GM18502 (cell line): Measurements from ENCODE around the gene AIRE.
"Not testable (repeated sequence)": the region's sequence is repeated elsewhere in the genome, so short reads cannot be mapped to it uniquely, and the experiment has no call there.

Experiments
- ATAC-seq: cut with Tn5 transposase; IDR thresholded peaks from one replicate; pipeline ENCODE4 v1.9.1; 2021; ENCODE audit warnings: mild to moderate bottlenecking; ENCODE audit not compliant: unreplicated experiment, poor library complexity

AIRE gene

GRCh38 chr21:44265734-44266270, 19.9 kb upstream of the AIRE start:
- ATAC-seq, result no peak

- ATAC-seq, result no peak
Observed at GRCh38 chr21:44267655-44268142, 18.0 kb upstream of the AIRE start.

DNA sequence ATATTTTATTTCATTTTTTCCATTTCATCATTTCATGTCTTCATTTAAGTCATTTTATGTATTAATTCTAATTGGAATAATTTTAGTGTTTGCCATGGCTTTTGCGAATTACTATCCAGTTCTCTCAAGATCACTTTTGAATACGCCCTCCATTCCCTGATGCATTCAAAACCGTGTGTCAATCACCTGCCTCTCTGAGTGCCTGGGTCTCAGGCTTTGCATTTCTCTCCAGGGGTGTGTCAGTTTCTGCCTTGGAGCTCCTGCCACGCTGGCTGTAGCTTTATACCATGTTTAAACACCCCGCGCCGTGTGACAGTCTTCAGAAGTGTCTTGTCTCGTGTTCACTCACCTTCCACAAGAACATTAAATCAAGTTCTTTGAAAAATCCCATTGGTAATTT, 16.6 kb upstream of the AIRE start:
- ATAC-seq, result no peak

DNA sequence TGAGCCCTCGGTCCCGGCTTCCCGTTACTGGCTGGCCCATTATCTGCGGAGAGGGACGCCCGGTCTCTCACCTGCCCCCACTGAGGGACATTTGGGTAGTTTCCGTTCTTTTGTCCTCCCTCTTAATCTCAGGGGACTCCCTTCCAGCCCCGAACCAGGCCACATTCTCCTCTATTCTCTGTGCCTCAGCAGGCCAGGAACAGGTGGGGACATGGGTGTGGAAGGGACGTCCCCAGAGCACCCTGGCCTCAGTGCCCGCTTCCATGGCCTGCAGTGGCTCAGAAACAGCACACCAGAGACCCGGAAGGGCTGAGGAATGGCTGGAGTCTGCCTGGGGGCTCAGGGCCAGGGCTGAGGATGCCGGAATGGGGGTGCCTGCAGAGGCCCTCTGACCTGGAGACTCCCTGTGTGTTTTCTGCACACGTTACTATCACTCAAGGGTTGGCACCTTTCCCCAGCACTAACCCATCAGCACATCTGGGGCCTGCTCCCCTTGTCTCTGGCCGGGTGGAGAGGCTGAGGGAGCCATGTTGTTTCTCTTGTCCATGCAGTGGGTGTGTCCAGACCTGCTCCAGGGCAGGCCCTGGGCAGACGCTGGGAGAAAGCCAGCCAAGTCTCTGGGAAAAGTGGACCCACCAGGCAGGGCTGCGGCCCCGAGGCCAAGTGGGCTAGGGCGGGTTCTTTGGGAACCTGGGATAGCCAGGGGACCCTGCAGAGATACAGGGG, 14.0 kb upstream of the AIRE start:
- ATAC-seq, result no peak

- no peak for ATAC-seq
Observed at GRCh38 chr21:44272284-44272858, 13.3 kb upstream of the AIRE start.

DNA sequence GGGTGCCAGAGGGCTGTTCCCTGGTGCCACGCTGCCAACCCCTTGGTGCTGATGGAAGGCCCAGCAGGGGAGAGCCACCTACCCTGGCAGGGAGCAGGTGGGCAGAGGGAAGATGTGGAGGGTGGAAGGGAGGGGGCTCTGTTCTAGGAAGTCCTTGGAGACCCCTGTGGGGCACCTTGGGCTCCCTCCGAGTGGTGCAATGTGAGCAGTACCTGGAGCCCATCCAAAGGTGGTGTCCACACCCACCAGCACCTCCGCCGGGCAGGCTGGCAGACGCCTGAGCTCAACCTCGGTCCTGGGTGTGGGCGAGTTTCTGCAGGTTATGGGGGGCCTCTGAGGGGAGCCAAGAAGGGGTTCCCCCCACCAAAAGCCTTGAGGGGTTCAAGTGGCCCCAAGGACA, 12.6 kb upstream of the AIRE start:
- ATAC-seq, result no peak

DNA sequence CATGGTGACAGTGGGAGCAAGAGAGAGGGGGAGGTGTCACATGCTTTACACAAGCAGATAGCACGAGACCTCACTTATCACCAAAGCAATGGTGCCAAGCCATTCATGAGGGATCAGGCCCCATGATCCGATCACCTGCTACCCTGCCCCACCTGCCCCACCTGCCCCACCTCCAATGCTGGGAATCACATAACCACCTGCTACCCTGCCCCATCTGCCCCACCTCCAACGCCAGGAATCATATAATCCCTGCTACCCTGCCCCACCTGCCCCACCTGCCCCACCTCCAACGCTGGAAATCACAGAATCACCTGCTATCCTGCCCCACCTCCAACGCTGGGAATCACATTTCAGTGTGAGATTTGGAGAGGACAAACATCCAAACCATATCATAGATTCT, 10.6 kb upstream of the AIRE start:
- ATAC-seq, result no peak

DNA sequence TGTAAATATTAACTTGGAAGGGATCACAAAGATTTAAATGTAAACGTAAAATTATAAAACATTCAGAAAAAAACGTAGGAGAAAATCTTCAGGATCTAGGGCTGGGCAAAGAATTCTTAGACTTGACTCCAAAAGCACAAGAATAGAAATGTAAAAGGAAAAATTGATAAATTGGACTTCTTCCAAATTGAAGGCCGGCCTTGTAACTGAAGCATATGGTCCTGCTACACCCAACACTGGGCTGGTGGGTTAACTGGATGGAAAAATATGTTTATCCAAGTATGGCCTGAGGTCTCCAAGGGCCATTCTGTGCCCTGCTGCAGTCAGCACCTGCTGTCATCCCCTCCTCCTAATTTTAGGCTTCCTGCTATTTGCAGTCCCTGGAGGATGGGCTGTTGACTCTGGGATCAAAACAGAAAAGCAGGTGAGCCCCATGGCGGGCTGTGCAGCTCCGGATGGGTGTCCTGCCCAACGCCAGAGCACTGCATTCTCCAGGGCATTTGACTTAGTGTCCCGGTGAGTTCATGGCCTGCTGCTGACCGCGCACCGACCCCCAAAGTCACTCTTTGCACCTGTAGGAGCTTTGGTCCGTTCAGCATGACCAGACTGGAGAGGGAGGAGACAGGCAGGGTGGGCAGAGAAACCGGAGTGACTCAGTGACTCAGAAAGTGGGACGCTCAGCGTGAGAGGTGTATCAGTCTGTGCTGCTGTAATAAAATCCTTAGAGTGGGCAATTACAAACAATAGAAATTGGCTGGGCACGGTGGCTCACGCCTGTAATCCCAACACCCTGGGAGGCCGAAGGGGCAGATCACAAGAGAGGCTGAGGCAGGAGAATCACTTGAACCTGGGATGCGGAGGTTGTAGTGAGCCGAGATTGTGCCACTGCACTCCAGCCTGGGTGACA, 6.1 kb upstream of the AIRE start:
- ATAC-seq, result no peak

- ATAC-seq, result no peak
Observed at GRCh38 chr21:44281801-44282200, 3.9 kb upstream of the AIRE start.

GRCh38 chr21:44282370-44282769, 3.3 kb upstream of the AIRE start:
- no peak for ATAC-seq

GRCh38 chr21:44283211-44283785, 2.4 kb upstream of the AIRE start:
- not testable (repeated sequence) for ATAC-seq

DNA sequence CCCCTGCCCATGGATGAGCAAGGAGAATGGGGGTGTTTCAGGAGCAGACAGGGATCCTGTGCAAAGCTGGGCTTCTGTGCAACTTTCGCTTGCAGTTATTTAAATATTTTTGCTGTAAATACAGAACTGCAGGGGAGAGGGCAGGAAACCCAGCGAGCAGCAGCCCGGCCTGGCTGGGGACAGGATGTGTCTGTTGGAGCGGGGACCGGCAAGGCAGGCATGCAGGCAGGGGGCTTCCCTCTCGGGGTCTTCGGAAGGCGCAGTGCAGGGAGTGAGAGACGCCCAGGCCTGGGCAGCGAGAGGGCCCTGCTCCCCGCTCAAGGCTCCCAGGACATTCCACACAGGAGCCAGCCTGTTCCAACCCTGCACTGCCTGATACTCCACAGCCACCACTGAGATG, 1.7 kb upstream of the AIRE start:
- no peak for ATAC-seq

- no peak for ATAC-seq
Observed at GRCh38 chr21:44286086-44286715, 525 bp downstream of the AIRE start.

DNA sequence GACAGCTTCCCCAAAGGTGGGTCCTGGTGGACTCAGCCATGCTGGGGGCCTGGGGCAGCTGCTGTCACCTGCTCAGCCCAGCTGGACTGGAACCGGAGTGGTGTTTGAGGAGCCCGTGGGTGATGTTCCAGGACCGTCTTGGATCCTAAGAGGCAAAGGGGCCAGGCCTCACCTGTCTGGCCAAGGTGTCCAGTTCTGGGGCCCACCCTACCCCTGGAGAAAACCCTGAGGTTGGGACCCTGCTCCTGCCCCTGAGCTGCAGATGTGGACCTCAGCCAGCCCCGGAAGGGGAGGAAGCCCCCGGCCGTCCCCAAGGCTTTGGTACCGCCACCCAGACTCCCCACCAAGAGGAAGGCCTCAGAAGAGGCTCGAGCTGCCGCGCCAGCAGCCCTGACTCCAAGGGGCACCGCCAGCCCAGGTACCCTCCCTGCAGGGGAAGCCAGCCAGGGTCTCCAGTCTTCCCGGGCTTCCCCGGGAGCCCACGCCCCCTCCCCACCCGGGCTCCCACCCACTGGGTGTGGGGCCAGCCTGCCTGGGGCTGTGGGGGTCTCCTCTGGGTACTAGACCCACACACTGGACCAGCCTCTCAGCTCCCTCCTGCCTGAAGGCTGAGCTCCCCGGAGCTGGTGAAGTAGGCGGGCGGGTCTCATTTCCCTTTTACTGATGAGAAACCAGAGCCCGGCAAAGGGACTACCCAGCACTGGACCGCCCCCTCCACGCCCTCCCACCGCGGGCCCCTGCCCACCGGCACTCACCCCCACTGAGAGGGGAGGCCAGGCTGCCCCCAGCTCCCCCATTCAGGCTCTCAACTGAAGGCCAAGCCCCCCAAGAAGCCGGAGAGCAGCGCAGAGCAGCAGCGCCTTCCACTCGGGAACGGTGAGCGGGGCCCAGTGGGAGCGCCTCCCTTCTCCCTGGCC, 1.3 kb downstream of the AIRE start:
- no peak for ATAC-seq

DNA sequence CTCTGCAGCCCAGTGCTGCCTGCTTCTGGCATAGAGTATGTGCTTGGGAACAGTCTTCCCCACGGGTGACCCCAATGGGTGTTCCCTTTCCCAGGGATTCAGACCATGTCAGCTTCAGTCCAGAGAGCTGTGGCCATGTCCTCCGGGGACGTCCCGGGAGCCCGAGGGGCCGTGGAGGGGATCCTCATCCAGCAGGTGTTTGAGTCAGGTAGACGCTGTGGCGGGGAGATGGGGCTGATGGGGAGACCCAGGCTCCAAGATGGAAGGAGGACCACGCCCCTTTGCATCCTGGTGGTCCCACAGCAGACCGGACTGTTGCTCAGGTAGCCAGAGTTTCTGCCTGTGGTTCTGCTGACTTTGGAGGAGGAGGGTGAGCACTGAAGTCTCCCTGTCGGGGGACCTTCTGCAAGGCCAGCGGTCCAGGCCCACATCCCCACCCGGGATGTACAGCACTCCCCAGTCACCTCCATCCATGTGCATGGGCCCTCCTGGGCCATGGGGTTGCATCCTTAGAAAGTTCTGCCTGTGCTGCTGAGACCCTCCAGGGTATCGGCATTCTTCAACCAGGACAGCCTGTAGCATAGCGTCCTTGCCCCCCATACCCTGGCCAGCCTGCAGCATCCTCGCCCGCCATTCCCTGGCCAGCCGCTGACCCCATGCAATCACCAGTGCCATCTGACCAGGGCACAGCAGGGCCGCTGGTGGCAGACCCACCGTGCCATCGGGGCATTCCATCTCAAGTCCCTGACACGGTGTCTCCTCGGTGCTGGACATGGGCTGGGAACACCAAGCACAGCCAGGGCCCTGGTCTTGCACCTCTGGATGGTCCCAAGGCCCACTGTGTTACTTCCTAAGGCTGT, 2.8 kb downstream of the AIRE start:
- no peak for ATAC-seq

GRCh38 chr21:44289381-44290010, 3.8 kb downstream of the AIRE start:
- no peak for ATAC-seq

DNA sequence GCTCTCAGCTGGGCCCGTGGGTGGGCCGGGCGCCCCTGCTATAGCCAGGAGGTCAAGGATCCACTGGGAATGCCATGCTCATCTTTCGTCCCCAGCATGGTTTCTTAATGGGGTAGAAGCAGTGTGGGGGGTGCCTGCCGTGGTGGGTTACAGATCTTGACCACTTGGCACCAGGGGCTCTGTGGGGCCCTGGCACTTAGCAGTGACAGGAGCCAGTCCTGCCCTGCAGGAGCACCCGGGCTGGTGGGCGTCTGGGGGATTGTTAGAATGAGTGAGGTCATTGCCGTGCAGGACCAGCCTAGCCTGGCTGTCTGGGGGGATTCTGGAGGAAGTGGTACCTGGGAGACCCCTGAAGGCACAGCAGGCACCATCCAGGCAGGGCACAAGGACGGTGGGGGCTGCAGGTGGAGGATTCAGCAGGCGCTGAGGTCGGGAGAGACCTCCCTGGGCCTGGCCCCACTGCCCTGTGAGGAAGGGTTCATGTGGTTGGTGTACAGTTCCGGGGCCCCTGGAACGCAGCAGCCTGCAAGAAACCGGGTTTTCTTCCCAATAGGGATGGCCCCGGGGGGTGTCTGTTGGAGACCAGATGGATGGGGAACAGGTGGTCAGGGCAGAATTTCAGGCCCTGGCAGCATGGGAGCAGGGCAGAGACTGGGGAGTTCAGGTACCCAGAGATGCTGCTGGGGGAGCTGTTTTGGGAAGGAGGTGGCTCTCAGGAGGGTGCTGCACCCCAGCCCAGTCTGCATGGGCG, 4.8 kb downstream of the AIRE start:
- no peak for ATAC-seq
